GM21737 (cell line): ENCODE data around the gene PACS2.

Experiments
- ATAC-seq: cut with Tn5 transposase; IDR thresholded peaks from one replicate; pipeline ENCODE4 v1.9.1; 2021; ENCODE audit warnings: mild to moderate bottlenecking, moderate library complexity; ENCODE audit not compliant: unreplicated experiment

PACS2 gene

DNA sequence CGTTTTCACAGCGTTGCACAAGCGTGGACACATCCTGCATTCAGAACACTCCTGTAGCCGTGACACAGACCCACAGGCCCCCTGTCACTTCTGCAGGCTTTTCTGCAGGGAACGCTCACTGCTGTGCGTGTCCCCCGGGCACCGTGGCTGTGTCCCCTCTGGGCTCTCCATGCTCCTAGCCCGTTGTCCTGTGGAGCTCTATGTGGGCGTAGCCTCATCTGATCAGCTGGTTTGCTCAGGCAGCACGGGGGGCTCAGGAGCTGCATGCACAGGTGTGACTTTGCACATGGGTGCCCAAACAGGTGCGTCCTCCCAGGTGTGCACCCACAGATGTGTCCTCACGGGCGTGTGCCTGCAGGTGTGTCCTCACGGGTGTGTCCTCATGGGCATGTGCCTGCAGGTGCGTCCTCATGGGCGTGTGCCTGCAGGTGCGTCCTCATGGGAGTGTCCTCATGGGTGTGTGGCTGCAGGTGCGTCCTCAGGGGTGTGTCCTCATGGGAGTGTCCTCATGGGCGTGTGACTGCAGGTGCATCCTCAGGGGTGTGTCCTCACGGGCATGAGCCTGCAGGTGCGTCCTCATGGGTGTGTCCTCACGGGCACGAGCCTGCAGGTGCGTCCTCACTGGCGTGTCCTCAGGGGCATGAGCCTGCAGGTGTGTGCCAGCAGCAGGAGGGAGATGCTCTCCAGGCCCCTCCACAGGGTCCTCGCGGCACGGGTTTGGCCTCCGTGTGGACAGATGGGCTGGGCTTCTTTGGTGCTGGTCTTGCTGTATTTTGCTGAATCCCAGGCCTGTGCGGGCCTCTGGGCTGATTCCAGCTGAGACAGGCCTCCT lies 122.6 kb downstream of the PACS2 start:
- ATAC-seq = no peak

DNA sequence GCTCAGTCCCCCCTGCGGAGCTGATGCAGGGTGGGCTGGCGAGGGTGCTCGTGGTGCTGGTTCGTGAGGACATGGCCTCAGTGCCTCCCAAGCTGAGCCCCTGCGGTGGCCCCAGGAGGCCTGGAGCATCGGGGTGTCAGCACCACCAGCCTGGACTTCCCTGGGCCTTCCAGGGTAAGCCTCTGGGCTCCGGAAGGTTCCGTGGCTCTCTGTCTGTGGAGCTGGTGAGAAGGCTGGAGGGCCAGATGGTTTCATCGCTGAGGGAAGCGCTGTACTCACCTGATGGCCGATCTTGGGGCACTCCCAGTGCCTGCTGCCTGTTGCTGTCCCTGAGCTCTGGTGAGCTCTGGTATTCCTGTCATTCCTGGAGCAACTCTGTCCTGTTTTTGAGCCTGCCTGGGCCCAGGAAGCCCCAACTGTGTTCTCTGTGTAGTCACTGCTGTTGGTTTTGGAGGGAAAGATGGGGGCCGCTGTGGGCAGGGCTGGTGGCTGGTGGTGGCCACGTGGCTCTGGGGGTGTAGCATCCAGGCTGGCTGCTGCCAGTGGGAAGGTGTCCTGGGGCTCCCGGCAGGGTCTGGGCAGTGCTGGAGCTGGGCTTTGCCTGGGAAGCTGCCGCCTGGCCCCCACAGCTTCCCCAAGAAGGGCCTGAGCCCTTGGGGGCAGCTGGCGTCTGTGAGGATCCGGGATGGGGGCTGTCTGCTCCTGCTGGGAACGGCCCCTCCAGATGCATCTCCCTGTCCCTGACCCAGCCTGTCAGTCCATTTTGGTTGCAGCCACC lies 123.4 kb downstream of the PACS2 start:
- ATAC-seq = no peak

DNA sequence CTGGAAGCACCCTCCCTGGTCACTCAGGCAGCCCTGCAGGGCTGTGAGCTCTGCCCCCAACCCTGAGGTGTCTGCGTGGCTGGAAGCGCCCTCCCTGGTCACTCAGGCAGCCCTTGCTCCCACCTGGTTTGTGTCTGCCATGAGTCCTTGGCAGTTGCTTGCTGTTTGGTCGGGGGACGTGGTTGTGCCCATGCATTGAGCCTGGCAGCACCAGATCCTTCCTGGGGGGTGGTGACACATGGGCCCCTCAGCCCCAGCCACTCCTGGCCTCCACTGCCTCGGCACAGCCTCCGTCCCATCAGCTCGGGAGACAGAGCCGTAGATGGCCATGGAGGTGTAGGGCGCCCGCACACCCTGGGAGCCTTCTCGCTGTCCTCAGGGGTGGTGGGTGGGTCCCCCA lies 124.6 kb downstream of the PACS2 start:
- ATAC-seq = no peak

DNA sequence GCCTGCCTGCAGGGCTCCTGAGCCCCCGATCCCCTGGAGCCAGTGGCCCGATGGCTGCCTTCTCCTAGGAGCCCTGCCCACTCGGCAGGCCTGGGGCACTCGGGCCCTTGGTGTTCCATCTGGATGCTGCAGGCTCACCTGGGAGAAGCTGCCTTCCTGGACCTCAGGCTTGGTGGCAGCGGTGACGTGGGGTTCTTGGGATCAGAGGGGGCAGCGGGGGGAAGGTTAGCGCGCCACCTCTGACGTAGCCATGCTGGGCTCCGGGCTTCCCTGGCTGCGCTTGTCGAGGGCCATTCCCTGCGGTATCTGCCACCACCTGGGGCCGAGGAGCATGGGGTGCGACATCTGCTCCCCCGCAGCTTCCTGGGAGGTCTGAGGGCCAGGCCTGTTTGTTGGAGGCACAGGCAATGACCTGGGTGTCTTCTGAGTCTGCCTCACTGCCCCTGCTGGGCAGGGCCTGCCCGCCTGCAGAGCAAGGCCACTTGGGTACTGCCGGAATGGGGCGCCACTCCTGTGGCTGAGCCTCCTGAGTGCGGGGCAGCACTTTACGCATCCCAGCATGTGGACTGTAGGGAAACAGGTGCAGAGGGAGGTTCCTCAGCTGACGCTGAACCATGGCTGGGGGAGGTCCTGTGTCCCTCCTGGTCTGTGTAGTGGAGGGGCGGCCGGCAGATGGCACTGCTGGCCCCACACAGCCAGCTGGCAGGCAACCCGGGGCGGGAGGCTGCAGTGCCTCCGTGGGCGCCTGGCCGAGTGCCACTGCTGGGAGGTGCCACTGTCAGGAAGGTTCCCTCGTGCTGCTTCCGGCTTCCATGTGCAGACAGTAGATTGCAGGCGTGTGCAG lies 125.4 kb downstream of the PACS2 start:
- no peak for ATAC-seq

DNA sequence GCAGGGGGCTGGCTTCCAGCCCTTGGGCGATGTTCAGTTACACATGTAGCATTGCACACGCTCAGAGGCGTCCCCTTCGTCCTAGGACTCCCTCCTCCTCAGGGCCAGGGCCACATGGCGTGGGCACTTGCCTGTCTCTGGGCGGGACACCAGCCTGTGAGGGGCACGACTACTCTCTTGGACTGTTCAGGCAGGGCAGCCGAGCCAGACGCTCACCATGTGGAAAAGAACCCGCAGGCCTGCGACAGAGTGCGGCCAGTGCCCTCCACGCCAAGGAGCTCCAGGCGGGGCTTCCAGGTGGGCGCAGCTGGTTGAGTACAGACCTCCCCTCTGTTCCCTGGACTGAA lies 126.0 kb downstream of the PACS2 start:
- ATAC-seq = no peak

DNA sequence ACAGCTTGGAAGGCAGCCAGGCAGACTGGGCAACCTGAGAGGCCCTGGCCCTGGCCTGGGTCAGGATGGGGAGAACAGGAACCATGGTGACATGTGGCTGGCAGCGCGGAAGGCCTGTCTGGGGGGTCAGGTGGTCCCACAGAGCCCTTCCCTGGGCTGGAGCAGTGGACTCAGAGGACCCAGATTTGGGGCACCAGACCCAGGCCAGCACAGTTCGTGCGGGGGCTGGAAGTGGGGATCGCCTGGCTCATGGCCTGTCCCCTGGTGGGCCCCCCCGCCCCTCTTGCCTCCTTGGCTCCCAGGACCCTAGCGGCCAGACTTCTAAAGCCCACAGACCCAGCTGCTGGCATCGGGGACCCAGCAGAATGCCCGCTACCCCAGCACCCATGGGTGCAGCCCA lies 126.4 kb downstream of the PACS2 start:
- no peak for ATAC-seq

DNA sequence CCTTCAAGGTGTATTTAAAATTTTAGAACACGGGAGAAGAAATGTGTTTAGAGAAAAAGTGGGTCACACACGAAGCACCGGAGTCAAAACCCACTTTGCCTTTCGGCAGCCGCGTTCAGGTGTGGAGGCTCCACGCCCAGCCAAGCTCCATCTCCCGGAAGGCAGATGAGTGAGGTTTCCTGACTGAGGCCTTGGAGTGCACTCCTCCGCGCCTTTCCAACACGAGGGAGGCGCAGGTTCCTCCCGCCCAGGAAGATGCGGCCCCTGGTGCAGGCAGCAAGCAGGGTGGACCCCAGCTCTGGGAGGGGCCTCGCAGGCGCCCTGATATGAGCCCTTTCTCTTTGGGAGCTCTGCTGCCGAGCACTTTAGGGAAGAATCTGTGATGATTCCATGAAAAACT lies 127.6 kb downstream of the PACS2 start:
- no peak for ATAC-seq

DNA sequence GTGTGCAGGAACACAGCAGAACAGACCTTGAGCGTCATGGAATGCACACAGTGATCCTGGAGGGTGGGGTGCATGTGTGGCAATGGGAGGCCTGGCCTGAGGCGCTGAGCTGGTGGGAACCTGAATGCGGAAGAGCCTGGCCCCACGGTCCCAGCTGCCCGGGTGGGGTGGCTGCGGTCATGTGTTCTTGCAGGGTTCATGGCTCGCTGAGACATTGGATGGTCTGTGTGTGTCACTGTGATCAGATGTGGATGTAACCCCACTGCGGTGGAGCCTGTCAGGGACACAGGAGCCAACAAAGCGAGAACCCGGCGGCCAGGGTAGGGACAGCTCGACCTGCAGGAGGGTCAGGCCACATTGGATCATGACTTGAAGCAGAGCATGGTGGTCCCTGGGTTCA lies 128.3 kb downstream of the PACS2 start:
- no peak for ATAC-seq

DNA sequence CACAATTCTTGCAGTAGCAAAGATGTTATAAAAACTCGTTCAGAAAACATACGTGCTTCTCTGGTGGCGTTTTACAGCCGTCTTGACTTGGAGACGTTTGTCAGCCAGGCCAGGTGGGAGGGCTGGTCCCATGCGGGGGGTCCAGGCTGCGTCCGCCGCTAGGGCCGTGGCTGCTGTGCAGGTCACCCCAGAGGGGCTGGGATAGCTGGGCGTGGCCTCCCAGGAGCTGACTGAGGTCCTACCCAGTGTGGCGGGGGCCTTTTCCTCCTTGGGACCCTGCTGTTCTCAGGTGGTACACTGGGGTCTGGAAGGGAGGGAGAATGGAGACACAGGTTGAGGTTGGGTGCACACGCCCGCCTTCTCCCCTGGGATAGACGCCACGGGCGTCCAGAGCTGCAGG lies 130.3 kb downstream of the PACS2 start:
- no peak for ATAC-seq

DNA sequence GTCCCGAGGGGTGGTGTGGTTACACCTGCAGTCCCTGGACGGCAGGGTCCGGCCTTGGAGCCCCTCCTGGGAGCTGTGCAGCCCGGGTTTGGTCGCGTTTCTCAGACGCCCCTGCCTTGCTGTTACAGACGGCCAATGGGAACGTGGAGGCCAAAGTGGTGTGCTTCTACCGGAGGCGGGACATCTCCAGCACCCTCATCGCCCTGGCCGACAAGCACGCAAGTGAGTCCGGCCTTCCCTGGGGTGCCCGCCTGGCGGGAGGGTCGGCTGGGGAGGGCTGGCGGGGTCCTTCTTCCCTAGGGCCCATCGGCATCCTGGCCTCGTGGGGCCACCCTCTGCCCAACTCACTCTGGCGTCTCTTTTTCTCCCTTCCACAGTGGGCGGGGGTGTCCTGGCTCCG lies 130.7 kb downstream of the PACS2 start:
- ATAC-seq = no peak

DNA sequence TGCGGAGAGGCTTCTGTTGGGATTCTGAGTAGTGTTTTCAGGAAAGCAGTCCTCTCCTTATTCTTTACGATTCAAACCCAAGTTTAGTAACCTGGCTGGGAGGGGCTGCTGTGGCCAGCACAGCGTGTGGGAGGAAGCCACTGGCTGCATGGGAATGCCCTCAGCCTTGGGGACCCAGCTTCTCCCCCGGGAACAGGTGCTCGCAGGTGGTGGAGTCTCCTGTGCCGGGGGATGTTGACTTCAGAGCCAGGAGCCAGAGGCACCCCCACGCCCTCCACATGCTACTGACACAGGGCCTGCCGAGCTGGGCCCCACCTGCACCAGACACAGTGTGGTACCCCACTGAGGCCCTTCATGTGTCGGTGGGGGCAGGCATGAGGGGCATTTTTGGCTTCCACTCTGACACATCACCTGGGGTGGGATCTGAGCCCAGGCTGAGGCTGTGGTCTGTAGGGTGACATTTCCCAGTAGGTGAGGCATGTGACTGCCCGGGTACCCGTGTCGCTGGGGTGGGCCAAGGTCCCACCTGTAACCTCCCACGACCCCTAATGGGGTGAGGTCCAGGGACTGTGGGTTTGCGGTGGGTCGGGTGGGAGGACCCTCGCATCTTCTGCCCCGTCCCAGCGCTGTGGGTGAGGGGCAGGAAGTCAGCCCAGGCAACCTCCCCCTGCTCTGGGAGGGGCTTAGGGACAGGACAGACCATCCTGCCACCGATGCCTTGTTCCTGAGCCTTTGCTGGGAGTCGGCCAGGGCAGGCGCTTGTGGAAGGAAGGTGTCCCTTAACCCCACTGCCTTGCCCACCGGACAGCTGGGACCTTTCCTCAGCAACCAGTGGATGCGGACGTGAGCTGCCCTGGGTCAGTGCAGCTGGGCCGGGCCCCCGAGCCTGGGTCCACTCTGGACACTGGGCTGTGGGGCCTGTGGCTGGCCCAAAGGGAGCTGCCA lies 131.6 kb downstream of the PACS2 start:
- no peak for ATAC-seq

DNA sequence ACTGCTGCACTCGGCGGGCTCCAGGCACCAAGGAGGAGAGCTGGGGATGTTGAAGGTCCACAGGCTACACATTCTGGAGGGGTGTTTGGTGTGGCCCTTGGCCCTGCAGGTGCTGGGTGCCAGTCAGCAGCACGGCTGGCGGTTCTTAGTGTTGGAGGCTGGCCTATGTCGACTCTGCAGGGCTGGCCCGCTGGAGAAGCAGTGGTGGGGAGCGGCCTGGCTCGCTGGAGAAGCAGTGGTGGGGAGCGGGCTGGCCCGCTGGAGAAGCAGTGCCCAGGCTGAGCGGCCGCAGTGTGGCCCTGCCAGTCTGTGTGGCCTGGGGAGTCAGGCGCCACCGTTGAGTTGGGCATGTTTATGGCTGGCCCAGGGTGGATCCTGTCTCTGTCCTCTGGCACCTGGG lies 132.4 kb downstream of the PACS2 start:
- no peak for ATAC-seq
